ENCODE data around the gene NHSL2. TPM values are rescaled to one million over a fixed set of nuclear protein-coding genes. Genes with fewer than 3 reads are reported as not detected.

The NHSL2 gene
- total and polyA plus RNA-seq, 2 of the 13 experiments (the other 11 are each of a cell fraction or from before 2014, with no cell fraction given), result not detected

DNA sequence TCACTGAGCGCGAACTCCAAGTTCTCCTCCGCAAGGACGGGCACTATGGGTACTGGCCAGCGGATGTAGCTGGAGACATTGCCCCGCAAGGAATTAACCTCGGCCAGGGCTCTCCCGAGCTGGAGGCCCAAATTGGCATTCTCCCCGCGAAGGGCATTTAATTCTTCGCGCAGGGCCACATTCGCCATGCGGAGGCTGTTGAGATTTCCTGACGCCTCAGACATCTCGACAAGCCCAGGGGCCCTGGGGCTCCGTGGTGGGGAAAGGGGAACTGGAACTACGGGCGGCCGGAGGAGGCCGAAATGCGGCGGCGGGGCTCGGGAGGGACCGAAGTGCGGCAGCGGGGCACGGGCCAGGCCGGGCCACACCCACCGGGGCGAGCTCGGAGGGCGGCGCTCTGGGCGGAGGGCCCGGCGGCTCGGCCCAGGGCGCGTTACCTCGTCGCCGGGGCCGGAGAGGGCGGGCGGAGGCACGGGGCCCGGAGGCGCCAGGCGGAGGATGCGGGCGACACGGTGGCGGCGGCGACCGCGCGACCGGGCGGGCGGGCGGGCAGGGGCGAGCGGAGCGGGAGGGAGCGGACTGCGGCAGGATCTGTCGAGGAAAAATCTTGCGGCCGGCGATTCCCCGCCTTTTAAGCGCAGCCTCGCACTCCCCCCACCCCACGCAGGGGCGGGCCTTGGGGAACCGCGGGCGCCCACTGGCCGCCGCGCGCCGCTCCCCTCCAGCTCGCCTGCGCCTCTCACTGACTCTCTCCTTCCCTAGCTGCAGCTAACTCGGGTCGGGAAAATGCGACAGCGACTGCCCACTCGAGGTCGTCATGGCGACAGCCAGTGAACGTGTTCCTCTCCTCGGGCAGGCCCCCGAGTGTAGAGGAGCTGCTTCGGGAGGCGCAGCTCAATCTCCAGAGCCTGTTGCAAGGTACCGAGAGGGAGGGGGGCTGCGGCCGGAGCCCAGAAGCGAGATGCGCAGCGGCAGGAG lies 221.0 kb downstream of the NHSL2 start, which contains the start of gene RTL5:
Gene RTL5, minus strand, starts transcription at position 599 of the 978 bp plus-strand sequence.
- Histone ChIP-seq H3K4me2 (ENCODE audit: low read depth, low read length) (peak within 1 kb of the TSS; percentile 36), H3K27ac (ENCODE audit: extremely low read length, insufficient read depth, low read length) (no peak within 1 kb of the TSS), H3K9me3 (ENCODE audit: low read length) (no peaks in the 10 kb centered on the region), H2AFZ (ENCODE audit: low read length) (no peak within 1 kb of the TSS), H3K4me1 (ENCODE audit: insufficient read depth, low read length) (no peaks in the 10 kb centered on the region), H3K79me2 (ENCODE audit: insufficient read depth, low read length) (no peaks in the 10 kb centered on the region), H3K36me3 (replicated peaks in 1 of 2; ENCODE audit: control insufficient read depth in 1 of 2, insufficient read depth in 2 of 2, low read length in 2 of 2) (no peaks in the 10 kb centered on the region), H4K20me1 (ENCODE audit: insufficient read depth, low read length) (no peaks in the 10 kb centered on the region), H3K27me3 (ENCODE audit: control insufficient read depth in 1 of 2, insufficient read depth in 2 of 2, low read length in 2 of 2) (peaks cover 0 to 12% of the 10 kb centered on the region in 2 experiments; a peak in 4 of 5 replicates), H3K4me3 (replicated peaks in 1 of 3; ENCODE audit: insufficient read depth in 1 of 3, low read depth in 2 of 3, low read length in 3 of 3) (no peak within 1 kb of the TSS; a peak in 2 of 6 replicates), H3K9ac (ENCODE audit: insufficient read depth, low read depth, low read length) (no peak within 1 kb of the TSS)
- WGBS (ENCODE audit: low lambda C conversion rate), result 14% methylated on average over 7 of the region's 106 CpGs
- POLR2A ChIA-PET, result no interaction called here
- CTCF ChIA-PET (ENCODE audit: low intra/inter-chr PET ratio, low total read pairs), result no interaction called here
- no TSS peak for BruUV-seq (replicated peaks)
- TF ChIP-seq RFX1 (IDR thresholded peaks at IDR 0.05) (peak; percentile 27; the same call in 1 of the 2 replicates), ZNF768 (CRISPR knock-in tag; IDR thresholded peaks at IDR 0.05) (no peak), EZH2 (conservative IDR thresholded peaks at IDR 0.05; ENCODE audit: low read depth, low read length) (0 out of 2 replicates have a peak, but pooled peaks have one; percentile 42), RFX3 (CRISPR knock-in tag; IDR thresholded peaks at IDR 0.05) (peak; percentile 60; the same call in 1 of the 2 replicates)
- TF ChIP-seq, protein P1, sequence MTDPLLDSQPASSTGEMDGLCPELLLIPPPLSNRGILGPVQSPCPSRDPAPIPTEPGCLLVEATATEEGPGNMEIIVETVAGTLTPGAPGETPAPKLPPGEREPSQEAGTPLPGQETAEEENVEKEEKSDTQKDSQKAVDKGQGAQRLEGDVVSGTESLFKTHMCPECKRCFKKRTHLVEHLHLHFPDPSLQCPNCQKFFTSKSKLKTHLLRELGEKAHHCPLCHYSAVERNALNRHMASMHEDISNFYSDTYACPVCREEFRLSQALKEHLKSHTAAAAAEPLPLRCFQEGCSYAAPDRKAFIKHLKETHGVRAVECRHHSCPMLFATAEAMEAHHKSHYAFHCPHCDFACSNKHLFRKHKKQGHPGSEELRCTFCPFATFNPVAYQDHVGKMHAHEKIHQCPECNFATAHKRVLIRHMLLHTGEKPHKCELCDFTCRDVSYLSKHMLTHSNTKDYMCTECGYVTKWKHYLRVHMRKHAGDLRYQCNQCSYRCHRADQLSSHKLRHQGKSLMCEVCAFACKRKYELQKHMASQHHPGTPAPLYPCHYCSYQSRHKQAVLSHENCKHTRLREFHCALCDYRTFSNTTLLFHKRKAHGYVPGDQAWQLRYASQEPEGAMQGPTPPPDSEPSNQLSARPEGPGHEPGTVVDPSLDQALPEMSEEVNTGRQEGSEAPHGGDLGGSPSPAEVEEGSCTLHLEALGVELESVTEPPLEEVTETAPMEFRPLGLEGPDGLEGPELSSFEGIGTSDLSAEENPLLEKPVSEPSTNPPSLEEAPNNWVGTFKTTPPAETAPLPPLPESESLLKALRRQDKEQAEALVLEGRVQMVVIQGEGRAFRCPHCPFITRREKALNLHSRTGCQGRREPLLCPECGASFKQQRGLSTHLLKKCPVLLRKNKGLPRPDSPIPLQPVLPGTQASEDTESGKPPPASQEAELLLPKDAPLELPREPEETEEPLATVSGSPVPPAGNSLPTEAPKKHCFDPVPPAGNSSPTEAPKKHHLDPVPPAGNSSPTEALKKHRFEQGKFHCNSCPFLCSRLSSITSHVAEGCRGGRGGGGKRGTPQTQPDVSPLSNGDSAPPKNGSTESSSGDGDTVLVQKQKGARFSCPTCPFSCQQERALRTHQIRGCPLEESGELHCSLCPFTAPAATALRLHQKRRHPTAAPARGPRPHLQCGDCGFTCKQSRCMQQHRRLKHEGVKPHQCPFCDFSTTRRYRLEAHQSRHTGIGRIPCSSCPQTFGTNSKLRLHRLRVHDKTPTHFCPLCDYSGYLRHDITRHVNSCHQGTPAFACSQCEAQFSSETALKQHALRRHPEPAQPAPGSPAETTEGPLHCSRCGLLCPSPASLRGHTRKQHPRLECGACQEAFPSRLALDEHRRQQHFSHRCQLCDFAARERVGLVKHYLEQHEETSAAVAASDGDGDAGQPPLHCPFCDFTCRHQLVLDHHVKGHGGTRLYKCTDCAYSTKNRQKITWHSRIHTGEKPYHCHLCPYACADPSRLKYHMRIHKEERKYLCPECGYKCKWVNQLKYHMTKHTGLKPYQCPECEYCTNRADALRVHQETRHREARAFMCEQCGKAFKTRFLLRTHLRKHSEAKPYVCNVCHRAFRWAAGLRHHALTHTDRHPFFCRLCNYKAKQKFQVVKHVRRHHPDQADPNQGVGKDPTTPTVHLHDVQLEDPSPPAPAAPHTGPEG (CRISPR knock-in tag; IDR thresholded peaks at IDR 0.05), result 0 out of 2 replicates have a peak, but pooled peaks have one; percentile 39
- DNase-seq (ENCODE audit: low spot score) (peak; percentile 1), FAIRE-seq (no peak), ATAC-seq (peak; percentile 76)
- intact Hi-C loops (cut with micrococcal nuclease; ENCODE audit: unreplicated experiment) (no loop called here), in situ Hi-C loops (cut with HindIII; ENCODE audit: extremely low pct_ligation_motif_present, low pct_unique_long_range_greater_than_20kb) (no loop called here)

Measured in HepG2 (cell line).